Tibial nerve (tissue), 4 donors: ENCODE results near the gene RNF125.

Source experiments
- CTCF ChIP-seq, 5 experiments: fragments of 200-600 bp in 3 of 5; fragments of 450-650 bp in 2 of 5; sonication (generic) in 3 of 5; IDR thresholded peaks; one replicate each; pipeline ENCODE4 v1.5.1; 2016 to 2019; ENCODE audit warnings: antibody characterized with exemption in 5 of 5, mild to moderate bottlenecking in 3 of 5, moderate library complexity in 2 of 5
- EP300 ChIP-seq, 2 donors: sonication (generic); formaldehyde crosslinking; IDR thresholded peaks; one replicate each; pipeline ENCODE4 v1.6.1; 2017; ENCODE audit warnings: antibody characterized with exemption in 2 of 2, mild to moderate bottlenecking in 1 of 2
- POLR2A ChIP-seq, 2 donors: fragments of 450-650 bp; IDR thresholded peaks; one replicate each; pipeline ENCODE4 v1.6.1; 2017; ENCODE audit warnings: antibody characterized with exemption in 2 of 2, mild to moderate bottlenecking in 2 of 2, moderate library complexity in 2 of 2

DNA sequence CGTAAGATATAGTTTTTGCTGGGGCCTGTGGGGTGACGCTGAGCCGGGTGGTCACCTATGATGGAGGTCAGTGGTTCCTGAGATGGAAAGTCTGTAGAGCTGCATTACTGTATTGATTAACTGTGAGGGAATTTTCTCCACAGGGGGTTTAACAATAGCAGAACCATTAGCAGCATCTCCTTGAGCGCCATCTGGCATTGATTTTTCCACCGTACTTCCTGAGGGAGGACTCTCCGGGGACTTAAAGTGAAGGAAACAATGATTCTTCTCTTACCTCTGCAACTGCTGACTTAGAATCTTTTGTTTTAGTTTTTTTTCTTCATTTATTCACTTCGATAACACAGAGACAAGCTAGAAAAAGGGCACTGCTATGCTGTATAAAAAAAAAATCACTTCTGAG is 22.6 kb upstream of the RNF125 start:
- TF ChIP-seq POLR2A (IDR thresholded peaks at IDR 0.05) (no peak), CTCF (IDR thresholded peaks at IDR 0.05) (no peak), EP300 (IDR thresholded peaks at IDR 0.05) (no peak)
